ENCODE measurements around the gene ZSCAN5A. TPM values are rescaled to one million over a fixed set of nuclear protein-coding genes. Genes with fewer than 3 reads are reported as not detected.
"Not testable (repeated sequence)": the region's sequence is repeated elsewhere in the genome, so short reads cannot be mapped to it uniquely, and the experiment has no call there.

Gene ZSCAN5A
- total RNA-seq, 2 experiments from 2014 or later, result 3.7 to 4.1 TPM

DNA sequence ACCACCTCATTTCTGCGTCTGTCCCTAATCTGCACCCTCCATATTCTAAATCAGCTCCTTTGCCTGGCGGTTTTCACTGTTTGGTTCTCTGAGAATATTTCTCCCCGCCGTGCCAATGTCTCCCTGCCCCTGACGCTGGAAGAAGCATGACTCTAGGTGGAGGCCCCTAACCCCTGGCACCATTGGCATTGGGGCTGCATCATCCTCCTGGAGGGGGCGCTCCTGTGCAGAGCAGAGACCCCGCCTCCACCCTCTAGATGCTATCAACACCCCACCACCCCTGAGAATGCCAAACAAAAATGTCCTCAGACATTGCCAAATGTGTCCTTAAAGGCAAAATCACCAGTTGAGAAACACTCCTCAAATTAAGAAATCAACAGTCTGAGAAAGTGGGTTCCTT, 123.5 kb downstream of the ZSCAN5A start:
- intact Hi-C loops (cut with micrococcal nuclease), result no loop called here
- Mint-ChIP-seq H3K27ac (no peak overlapping the region), H3K4me1 (ENCODE audit: low read depth) (no peaks in the 10 kb centered on the region), H3K9me3 (no peaks in the 10 kb centered on the region), H3K36me3 (ENCODE audit: low read depth) (no peaks in the 10 kb centered on the region), H3K27me3 (ENCODE audit: low read depth) (no peaks in the 10 kb centered on the region), H3K4me3 (no peak overlapping the region)
- CTCF ChIA-PET, result no interaction called here
- DNase-seq, result no peak

DNA sequence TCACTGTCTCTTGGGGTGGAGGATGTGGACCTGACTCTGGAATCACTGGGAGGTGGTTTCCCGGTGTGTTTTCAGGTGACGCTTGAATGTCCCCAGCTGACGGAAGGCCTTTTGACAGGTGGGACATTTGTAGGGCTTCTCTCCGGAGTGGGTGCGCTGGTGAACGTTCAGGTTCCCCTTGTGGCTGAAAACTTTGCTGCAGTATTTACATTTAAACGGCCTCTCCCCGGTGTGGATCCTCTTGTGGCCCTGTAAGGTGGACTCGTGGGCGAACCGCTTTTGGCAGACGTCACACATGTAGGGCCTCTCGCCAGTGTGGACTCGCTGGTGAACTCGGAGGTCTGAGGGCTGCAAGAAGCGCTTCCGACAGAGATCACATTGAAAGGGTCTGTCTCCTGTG, 124.9 kb downstream of the ZSCAN5A start:
- H3K27ac Mint-ChIP-seq, result no peak overlapping the region
- CTCF ChIA-PET, result no interaction called here
- intact Hi-C loops (cut with micrococcal nuclease), result no loop called here
- peaks cover 4% of the 10 kb centered on the region for H3K4me1 Mint-ChIP-seq (ENCODE audit: low read depth)
- H3K4me3 Mint-ChIP-seq, result no peak overlapping the region
- no peaks in the 10 kb centered on the region for H3K27me3 Mint-ChIP-seq (ENCODE audit: low read depth)
- no peaks in the 10 kb centered on the region for H3K9me3 Mint-ChIP-seq
- no peaks in the 10 kb centered on the region for H3K36me3 Mint-ChIP-seq (ENCODE audit: low read depth)
- DNase-seq, result no peak

- H3K9me3 Mint-ChIP-seq, result no peaks in the 10 kb centered on the region
- H3K4me3 Mint-ChIP-seq, result no peak overlapping the region
- H3K4me1 Mint-ChIP-seq (ENCODE audit: low read depth), result no peaks in the 10 kb centered on the region
- no peaks in the 10 kb centered on the region for H3K36me3 Mint-ChIP-seq (ENCODE audit: low read depth)
- intact Hi-C loops (cut with micrococcal nuclease), result no loop called here
- CTCF ChIA-PET, result interaction anchor here (0.6 to 2.0 kb wide), 3 partner anchors 96 to 171 kb away, joined by 3 to 9 read pairs (median 5); no protein-coding TSS in a partner anchor
- DNase-seq, result no peak
- H3K27me3 Mint-ChIP-seq (ENCODE audit: low read depth), result peaks cover 3% of the 10 kb centered on the region
- H3K27ac Mint-ChIP-seq, result no peak overlapping the region
Measured at GRCh38 chr19:56177564-56178243, 136.9 kb downstream of the ZSCAN5A start.

DNA sequence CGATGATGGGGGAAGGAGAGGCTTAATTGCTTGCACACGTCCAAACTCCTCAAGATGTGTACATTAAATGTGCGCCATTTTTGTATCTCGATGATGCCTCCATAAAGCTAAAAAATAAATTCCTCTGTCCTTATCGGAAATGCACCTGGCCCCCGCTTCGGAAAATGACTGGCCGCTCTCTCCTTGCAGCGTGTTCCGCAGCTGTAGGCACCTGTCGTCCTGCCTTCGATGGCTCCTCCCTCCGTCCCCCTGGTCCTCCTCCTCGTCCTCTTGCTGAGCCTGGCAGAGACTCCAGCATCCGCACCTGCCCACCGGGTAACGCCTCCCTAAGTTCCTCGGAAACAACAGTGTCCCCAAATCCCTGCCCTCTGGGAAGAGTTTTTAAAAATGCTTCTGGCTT, 137.8 kb downstream of the ZSCAN5A start:
- CTCF ChIA-PET, result interaction anchor here (0.6 kb wide), 1 partner anchor 1136 kb away, joined by 3 read pairs; no protein-coding TSS in a partner anchor
- no peaks in the 10 kb centered on the region for H3K9me3 Mint-ChIP-seq
- no peak for DNase-seq
- H3K4me1 Mint-ChIP-seq (ENCODE audit: low read depth), result peaks cover 1% of the 10 kb centered on the region
- H3K36me3 Mint-ChIP-seq (ENCODE audit: low read depth), result no peaks in the 10 kb centered on the region
- no peak overlapping the region for H3K4me3 Mint-ChIP-seq
- H3K27me3 Mint-ChIP-seq (ENCODE audit: low read depth), result peaks cover 3% of the 10 kb centered on the region
- H3K27ac Mint-ChIP-seq, result no peak overlapping the region
- intact Hi-C loops (cut with micrococcal nuclease), result no loop called here

- H3K36me3 Mint-ChIP-seq (ENCODE audit: low read depth); H3K4me3 Mint-ChIP-seq; DNase-seq; H3K4me1 Mint-ChIP-seq (ENCODE audit: low read depth); intact Hi-C loops (cut with micrococcal nuclease); H3K9me3 Mint-ChIP-seq; H3K27ac Mint-ChIP-seq; H3K27me3 Mint-ChIP-seq (ENCODE audit: low read depth): not testable (repeated sequence)
- CTCF ChIA-PET, result interaction anchor here (0.6 to 0.8 kb wide), 2 partner anchors 474 to 1136 kb away, joined by 3 read pairs; no protein-coding TSS in a partner anchor
Measured at GRCh38 chr19:56176310-56176709, 138.3 kb downstream of the ZSCAN5A start.

DNA sequence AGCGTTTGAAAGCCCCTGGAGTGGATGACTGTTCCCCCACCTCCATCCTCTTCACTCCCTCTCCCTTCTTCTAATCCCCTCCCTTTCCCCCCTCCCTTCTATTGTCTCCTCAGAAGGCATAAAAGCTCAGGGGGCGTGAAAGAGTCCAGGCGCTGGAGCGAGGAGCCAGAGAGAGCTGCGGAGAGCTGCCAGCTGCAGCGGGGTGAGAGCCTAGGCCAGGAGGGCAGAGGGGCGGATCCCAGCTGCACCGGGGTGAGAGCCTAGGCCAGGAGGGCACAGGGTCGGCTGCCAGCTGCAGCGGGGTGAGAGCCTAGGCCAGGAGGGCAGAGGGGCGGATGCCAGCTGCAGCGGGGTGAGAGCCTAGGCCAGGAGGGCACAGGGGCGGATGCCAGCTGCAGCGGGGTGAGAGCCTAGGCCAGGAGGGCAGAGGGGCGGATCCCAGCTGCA, 138.8 kb downstream of the ZSCAN5A start, which contains the start of gene GALP:
TSS of gene GALP (plus strand) at position 148 of the 447 bp plus-strand sequence. CDS start 1,101 bp downstream, outside the sequence.
- H3K27ac Mint-ChIP-seq; H3K9me3 Mint-ChIP-seq; H3K36me3 Mint-ChIP-seq (ENCODE audit: low read depth); H3K27me3 Mint-ChIP-seq (ENCODE audit: low read depth); H3K4me1 Mint-ChIP-seq (ENCODE audit: low read depth); H3K4me3 Mint-ChIP-seq; intact Hi-C loops (cut with micrococcal nuclease); DNase-seq: not testable (repeated sequence)
- CTCF ChIA-PET, result interaction anchor here (0.6 to 0.8 kb wide), 2 partner anchors 35 to 474 kb away, joined by 3 read pairs; no protein-coding TSS in a partner anchor

- Mint-ChIP-seq H3K4me3 (no peak overlapping the region), H3K36me3 (ENCODE audit: low read depth) (no peaks in the 10 kb centered on the region), H3K27ac (no peak overlapping the region), H3K9me3 (no peaks in the 10 kb centered on the region), H3K27me3 (ENCODE audit: low read depth) (peaks cover 3% of the 10 kb centered on the region), H3K4me1 (ENCODE audit: low read depth) (peaks cover 3% of the 10 kb centered on the region)
- CTCF ChIA-PET, result interaction anchor here (1.8 to 3.8 kb wide), 2 partner anchors 77 to 102 kb away, joined by 4 to 16 read pairs; no protein-coding TSS in a partner anchor
- intact Hi-C loops (cut with micrococcal nuclease), result no loop called here
- no peak for DNase-seq
Measured at GRCh38 chr19:56174550-56174949, 140.1 kb downstream of the ZSCAN5A start.

DNA sequence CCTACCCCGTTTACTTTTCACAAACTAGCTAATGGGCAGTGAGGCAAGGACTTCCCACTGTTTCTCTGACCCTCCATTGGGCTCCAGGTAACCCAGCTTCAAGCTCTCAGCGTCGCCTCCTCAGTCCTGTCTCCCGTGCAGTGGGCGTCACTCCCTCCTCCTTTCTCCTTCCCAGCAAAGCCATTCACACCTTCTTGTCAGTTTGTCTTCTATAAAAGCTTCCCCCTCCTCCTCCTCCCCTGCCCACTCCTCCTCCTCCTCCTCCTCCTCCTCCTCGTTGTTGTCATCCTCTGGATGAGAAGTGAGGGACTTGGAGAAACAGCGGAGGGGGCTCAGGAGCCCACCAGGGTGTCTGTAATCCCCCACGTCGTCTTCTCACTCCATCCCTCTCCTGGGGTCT, 140.6 kb downstream of the ZSCAN5A start:
- Mint-ChIP-seq H3K9me3 (no peaks in the 10 kb centered on the region), H3K4me1 (ENCODE audit: low read depth) (peaks cover 3% of the 10 kb centered on the region), H3K27ac (no peak overlapping the region), H3K27me3 (ENCODE audit: low read depth) (peaks cover 3% of the 10 kb centered on the region), H3K36me3 (ENCODE audit: low read depth) (no peaks in the 10 kb centered on the region), H3K4me3 (no peak overlapping the region)
- DNase-seq, result no peak
- CTCF ChIA-PET, result interaction anchor here (1.2 to 3.8 kb wide), 5 partner anchors 78 to 108 kb away, joined by 3 to 16 read pairs (median 6); no protein-coding TSS in a partner anchor
- intact Hi-C loops (cut with micrococcal nuclease), result no loop called here

Other genes starting within 250 kb of the ZSCAN5A start
- 10 to 100 TPM; 24.2 to 26.1 TPM for gene ZNF787, start 193.5 kb downstream of the ZSCAN5A start, total RNA-seq
- gene ZNF444, start 173.6 kb downstream of the ZSCAN5A start, total RNA-seq, result 10 to 100 TPM; 17.8 to 21.4 TPM
- gene GALP, start 138.8 kb downstream of the ZSCAN5A start, total RNA-seq, result not detected
- gene ZSCAN5B, start 117.1 kb downstream of the ZSCAN5A start, total RNA-seq, result not detected
- gene ZSCAN5C, start 112.6 kb downstream of the ZSCAN5A start, total RNA-seq, result not detected
- 1 to 10 TPM; 1.1 to 1.8 TPM for gene EDDM13, start 42.1 kb downstream of the ZSCAN5A start, total RNA-seq
- 1 to 10 TPM; 1.1 to 2.2 TPM for gene ZNF582, start 78.7 kb upstream of the ZSCAN5A start, total RNA-seq
- 1 to 10 TPM in 1 of 2 experiments, under 1 TPM in 1; 0.55 to 1.2 TPM for gene ZNF583, start 89.5 kb upstream of the ZSCAN5A start, total RNA-seq
- under 1 TPM; 0.29 to 0.49 TPM for gene ZNF667, start 162.5 kb upstream of the ZSCAN5A start, total RNA-seq
- gene ZNF471, start 193.0 kb upstream of the ZSCAN5A start, total RNA-seq, result under 1 TPM; 0.29 to 0.49 TPM
- 1 to 10 TPM; 2.4 to 3.2 TPM for gene ZFP28, start 224.1 kb upstream of the ZSCAN5A start, total RNA-seq

Measured in activated naive CD4-positive, alpha-beta T cell treated with anti-CD3 and anti-CD28 coated beads for 36 hours (primary cell).